Measurements from ENCODE around the gene GHSR.

DNA sequence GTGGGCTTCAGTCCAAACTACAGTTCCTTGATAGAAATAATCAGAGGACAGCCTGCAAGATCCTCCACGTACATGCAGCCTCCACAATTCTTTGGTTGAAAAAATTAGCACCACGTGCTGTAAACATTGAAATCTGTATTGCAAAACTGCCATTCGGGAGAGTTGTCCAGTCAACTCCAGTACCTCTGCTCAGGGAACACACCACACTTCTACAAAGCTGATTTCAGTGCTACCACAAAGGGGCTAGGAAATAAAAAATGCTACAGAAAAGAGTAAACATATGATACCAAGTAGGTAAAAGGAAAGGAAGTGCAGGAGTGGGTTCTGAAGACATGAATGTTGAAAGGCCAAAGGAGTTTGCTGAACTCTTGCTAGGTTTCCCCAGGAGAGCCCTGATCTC is 40.4 kb downstream of the GHSR start:
- no peak for TF ChIP-seq EP300 (conservative IDR thresholded peaks at IDR 0.05; ENCODE audit: poor library complexity, severe bottlenecking)
- TF ChIP-seq, protein P1, sequence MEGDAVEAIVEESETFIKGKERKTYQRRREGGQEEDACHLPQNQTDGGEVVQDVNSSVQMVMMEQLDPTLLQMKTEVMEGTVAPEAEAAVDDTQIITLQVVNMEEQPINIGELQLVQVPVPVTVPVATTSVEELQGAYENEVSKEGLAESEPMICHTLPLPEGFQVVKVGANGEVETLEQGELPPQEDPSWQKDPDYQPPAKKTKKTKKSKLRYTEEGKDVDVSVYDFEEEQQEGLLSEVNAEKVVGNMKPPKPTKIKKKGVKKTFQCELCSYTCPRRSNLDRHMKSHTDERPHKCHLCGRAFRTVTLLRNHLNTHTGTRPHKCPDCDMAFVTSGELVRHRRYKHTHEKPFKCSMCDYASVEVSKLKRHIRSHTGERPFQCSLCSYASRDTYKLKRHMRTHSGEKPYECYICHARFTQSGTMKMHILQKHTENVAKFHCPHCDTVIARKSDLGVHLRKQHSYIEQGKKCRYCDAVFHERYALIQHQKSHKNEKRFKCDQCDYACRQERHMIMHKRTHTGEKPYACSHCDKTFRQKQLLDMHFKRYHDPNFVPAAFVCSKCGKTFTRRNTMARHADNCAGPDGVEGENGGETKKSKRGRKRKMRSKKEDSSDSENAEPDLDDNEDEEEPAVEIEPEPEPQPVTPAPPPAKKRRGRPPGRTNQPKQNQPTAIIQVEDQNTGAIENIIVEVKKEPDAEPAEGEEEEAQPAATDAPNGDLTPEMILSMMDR (IDR thresholded peaks at IDR 0.05; ENCODE audit: poor library complexity, severe bottlenecking): no peak
- TF ChIP-seq, protein P2, sequence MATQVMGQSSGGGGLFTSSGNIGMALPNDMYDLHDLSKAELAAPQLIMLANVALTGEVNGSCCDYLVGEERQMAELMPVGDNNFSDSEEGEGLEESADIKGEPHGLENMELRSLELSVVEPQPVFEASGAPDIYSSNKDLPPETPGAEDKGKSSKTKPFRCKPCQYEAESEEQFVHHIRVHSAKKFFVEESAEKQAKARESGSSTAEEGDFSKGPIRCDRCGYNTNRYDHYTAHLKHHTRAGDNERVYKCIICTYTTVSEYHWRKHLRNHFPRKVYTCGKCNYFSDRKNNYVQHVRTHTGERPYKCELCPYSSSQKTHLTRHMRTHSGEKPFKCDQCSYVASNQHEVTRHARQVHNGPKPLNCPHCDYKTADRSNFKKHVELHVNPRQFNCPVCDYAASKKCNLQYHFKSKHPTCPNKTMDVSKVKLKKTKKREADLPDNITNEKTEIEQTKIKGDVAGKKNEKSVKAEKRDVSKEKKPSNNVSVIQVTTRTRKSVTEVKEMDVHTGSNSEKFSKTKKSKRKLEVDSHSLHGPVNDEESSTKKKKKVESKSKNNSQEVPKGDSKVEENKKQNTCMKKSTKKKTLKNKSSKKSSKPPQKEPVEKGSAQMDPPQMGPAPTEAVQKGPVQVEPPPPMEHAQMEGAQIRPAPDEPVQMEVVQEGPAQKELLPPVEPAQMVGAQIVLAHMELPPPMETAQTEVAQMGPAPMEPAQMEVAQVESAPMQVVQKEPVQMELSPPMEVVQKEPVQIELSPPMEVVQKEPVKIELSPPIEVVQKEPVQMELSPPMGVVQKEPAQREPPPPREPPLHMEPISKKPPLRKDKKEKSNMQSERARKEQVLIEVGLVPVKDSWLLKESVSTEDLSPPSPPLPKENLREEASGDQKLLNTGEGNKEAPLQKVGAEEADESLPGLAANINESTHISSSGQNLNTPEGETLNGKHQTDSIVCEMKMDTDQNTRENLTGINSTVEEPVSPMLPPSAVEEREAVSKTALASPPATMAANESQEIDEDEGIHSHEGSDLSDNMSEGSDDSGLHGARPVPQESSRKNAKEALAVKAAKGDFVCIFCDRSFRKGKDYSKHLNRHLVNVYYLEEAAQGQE (IDR thresholded peaks at IDR 0.05; ENCODE audit: borderline replicate concordance): no peak
- no peak for TF ChIP-seq SMC3 (conservative IDR thresholded peaks at IDR 0.05; ENCODE audit: poor library complexity)
- no peak for TF ChIP-seq POLR2AphosphoS5 (IDR thresholded peaks at IDR 0.05)
